ENCODE measurements around the gene FLT3.
"Not testable (repeated sequence)": the region's sequence is repeated elsewhere in the genome, so short reads cannot be mapped to it uniquely, and the experiment has no call there.

Gene FLT3

GRCh38 chr13:28043224-28043623 is 57.2 kb downstream of the FLT3 start:
- no peak for DNase-seq

DNA sequence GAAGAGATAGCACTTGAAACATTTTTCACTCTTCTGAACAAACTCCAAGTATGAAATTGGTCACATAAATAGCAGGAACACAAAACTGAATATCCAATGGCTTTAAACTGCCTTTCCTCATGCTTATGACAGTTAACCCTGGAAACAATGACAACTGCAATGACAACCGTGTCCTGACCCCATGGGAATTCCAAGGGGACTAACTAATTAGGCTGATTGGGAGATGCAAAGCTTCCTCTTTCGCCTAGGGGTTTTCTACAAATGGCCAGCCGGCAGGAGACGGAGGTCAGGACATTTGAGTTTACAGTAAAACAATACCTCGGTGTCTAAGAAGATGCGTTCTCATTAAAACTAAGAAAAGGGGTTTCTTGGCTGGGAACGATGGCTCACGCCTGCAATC is 58.9 kb downstream of the FLT3 start:
- DNase-seq: no peak

- no peak for DNase-seq
These were observed 59.3 kb downstream of the FLT3 start for GRCh38 chr13:28041031-28041461.

DNA sequence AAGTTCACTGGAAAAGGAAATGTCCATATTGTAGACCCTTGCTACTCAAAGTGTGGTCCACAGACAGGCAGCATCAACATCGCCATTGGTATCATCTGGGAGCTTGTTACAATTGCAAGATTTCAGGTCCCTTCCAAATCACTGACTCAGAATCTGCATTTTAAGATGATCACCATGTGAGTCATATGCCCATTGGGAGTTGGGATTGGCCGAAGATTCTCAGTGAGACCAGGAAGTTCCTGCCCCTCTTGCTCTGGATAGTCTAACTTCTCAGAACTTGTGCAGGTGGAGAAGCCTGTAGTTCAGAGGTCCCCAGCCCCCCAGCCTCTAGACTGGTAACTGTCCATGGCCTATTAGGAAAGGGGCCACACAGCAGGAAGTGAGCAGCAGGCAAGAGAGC is 63.0 kb downstream of the FLT3 start:
- DNase-seq: no peak

- no peak for DNase-seq
These were observed 65.1 kb downstream of the FLT3 start for GRCh38 chr13:28035146-28035782.

DNA sequence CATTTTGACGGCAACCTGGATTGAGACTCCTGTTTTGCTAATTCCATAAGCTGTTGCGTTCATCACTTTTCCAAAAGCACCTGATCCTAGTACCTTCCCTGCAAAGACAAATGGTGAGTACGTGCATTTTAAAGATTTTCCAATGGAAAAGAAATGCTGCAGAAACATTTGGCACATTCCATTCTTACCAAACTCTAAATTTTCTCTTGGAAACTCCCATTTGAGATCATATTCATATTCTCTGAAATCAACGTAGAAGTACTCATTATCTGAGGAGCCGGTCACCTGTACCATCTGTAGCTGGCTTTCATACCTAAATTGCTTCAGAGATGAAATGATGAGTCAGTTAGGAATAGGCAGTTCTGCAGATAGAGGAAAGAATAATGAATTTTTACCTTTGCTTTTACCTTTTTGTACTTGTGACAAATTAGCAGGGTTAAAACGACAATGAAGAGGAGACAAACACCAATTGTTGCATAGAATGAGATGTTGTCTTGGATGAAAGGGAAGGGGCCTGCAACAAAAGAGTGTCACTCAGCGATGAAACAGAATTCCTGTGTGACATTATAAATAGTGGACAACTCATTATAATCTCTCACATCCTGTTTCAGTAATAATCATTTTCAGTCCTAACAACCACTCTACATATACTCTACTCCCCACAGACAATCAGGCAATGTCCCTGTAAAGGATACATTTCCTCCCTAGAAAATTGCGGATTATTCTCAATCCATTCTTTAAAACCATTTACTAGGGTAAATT is 66.3 kb downstream of the FLT3 start:
- no peak for DNase-seq

DNA sequence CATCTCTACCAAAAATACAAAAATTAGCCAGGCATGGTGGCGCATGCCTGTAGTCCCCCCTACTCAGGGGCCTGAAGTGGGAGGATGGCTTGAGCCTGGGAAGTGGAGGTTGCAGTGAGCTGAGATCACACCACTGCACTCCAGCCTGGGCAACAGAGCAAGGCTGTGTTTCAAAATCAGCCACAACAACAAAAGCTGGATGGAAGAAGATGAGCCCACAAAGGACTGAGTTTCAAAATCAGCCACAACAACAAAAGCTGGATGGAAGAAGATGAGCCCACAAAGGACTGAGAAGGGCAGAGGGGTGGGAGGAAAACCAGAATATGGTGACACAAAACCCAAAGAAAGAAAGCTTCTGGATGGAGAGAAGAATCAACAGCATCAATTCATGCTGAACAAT is 67.9 kb downstream of the FLT3 start:
- DNase-seq: not testable (repeated sequence)

DNA sequence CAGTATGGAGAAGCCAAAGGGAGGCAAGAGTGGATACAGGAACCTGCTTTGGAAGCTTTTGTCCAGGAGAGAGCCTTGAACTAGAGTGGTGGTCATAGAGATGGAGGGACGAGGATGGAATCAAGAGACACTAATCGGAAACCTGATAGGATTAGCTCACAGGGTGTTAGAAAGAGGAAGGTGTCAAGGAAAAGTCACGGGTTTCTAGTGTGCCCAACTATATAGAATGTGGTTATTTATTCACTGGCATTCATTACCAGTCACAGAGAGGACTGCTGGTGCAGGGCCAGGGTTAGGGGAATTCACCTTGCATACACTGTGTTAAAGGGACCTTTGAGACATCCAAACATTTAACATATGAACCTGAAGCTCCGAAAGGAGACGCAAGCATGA is 68.5 kb downstream of the FLT3 start:
- DNase-seq: no peak

- DNase-seq: peak; percentile 19 to 77
These were observed 69.0 kb downstream of the FLT3 start for GRCh38 chr13:28031220-28031895.

DNA sequence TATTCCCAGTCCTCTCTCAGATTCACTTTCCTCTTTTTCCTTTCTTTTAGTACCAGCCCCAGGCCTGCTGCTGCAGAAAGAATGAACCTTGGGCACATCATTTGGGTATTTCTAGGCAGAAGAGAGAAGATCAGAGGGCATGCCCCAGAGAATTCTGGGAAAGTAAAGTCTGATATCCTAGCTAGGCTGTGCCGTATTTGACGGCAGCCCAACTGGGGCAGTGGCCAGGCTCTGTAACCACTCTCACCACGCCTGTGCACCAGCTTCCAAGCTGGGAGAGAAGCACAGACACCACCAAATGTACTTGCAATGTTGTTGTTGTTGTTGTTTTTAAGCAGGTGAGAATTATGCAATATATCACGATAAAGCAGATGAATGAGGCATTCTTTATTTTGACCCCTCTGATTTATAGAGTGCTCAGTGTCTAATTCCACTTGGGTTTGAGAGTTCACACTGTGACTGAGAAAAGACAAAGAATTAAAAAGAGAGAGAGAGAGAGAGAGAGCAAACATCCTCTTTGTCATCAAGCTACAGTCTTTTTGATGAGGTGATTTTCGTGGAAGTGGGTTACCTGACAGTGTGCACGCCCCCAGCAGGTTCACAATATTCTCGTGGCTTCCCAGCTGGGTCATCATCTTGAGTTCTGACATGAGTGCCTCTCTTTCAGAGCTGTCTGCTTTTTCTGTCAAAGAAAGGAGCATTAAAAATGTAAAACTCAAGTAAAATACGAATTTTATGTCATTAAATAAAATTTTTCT is 72.6 kb downstream of the FLT3 start:
- no peak for DNase-seq

GRCh38 chr13:28027071-28027470 is 73.3 kb downstream of the FLT3 start:
- DNase-seq: no peak

DNA sequence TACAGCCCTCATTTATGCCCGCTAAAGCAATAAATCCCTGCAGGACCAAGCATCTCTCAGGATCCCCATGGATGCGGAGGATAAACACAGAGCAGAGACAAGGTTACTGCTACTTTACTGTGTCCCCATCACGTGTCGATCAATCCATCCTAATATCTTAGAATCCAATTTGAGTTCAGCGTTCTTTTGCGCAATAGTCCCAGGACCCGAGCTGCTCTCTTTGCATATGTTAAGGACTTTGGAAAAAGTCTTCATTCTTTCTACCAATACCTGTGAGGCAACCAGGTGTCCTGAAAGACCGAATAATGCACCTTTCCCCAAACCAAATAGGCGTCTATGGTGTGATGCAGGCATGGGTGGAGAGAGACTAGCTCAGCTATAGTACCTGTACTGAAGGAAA is 73.9 kb downstream of the FLT3 start:
- no peak for DNase-seq

DNA sequence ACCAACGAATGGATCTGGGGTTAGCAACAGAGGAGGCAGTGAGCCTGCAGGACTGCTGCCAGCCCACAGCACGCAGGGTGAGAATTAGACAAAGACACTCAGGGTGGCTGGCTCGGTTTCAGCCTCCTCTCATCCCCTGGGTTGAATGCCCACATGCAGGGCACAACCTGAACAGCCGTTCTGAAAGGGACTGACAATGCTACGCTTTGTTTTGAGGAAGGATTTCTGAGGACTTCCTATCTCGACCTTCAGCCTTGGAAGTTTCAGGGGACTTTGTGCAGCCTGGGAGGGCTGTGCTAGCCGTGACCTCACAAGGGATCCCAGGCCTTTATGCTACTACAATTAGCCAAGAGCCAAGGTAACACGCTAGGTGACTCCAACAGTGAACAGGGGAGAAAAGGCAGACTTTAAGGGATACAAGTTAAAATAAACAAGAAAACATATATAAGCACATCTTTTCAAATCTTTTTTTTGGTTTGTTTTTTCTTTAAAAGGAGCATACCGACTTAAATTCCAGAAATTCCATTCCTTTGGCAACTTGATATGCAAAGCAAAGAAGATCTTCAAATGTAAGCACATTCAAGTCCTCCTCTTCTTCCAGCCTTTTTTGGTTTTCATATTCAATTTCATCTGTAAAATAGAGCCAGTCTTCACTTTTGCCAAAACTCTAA is 77.4 kb downstream of the FLT3 start:
- no peak for DNase-seq

DNA sequence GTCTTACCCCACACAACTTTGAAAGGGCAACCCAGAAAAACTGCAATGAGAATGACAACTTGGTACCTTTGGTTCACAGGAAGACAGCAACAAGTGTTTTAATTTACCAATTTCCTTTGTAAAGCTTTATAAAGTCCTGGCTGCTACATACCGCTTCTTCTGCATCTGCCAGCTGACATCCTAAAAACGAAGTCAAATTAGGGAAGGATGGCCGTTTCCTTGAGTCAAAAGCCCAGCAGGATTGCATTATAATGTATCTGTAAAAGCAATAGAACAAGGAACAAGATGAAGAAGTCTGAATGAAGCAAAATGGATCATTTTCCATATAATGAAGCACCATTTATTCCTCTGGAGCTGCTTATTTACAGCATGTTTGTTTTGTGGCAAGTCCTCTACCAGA is 86.1 kb downstream of the FLT3 start:
- no peak for DNase-seq

GRCh38 chr13:28013482-28013881 is 86.9 kb downstream of the FLT3 start:
- no peak for DNase-seq

- DNase-seq: no peak
These were observed 87.5 kb downstream of the FLT3 start for GRCh38 chr13:28012896-28013295.

DNA sequence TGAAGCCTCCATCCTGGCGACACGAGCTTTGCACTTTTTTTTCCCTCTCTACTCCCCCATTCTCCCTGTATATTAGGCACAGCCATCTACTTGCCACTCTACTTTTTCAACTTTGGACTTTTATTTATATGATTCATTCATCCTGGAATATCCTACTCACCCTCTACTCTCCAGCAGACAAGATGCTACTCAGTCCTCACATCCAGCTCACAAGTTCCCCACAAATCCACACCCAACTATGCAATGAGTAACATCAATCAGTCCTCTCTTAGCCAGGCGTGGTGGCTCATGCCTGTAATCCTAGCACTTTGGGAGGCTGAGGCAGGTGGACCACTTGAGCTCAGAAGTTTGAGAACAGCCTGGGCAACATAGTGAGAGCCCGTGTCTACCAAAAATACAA is 88.0 kb downstream of the FLT3 start:
- no peak for DNase-seq

DNA sequence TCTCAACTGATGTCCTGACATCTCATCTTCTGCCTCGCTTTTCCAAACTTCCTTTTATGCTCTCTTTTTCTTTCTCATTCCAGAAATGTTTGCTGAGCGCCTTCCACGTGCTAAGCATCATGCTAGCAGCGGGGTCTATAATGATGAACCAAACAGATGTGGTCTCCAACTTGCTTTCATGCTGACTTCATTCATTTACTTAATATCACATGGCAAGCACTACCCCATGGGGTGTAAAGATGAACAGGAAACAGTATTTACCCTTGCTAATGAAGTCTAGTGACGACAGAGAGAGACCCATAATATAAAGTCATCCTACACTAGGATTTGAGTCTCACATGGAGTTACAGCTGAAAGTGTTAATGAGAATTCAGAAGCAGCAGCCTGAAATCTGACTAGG is 90.3 kb downstream of the FLT3 start:
- DNase-seq: no peak

DNA sequence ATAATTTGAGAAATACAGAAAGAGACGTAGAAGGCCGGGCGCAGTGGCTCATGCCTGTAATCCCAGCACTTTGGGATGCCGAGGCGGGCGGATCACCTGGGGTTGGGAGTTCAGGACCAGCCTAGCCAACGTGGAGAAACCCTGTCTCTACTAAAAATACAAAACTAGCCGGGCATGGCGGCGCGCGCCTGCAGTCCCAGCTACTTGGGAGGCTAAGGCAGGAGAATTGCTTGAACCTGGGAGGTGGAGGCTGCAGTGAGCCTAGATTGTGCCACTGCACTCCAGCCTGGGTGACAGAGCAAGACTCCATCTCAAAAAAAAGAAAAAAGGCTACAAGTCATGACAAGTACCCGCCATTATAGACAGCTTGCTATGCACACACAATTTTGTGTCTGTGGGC is 95.4 kb downstream of the FLT3 start:
- DNase-seq: not testable (repeated sequence)

DNA sequence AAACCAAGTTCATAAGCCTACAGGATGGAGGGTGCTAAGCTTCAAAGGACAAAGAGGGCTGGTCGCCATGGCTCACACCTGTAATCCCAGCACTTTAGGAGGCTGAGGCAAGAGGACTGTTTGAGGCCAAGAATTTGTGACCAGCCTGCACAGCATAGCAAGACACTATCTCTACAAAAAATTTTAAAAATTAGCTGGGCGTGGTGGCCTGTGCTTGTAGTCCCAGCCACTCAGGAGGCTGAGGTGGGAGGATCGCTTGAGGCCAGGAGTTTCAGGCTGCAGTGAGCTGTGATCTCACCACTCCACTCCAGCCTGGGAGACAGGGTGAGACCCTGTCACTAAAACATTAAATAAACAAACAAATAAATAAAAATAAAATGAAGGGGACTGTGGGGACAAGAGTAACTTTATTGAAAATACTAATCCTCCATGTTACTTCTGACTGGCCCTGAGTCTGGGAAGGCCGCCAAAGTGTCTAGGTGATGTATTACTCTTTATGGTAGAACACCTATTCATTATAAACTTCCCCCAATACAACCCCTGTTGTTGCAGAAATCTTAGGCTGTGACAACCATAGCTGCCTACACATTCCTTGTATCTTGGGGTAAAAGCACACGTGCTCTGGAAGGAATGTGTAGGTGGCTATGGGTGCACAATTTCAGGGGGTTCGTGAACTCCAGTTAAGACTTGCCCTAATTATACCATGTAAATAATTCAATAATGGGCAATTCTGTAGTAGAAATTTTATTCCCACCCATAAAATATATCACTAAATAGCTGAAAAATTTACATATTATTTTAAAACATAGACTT is 97.3 kb downstream of the FLT3 start:
- DNase-seq: no peak

DNA sequence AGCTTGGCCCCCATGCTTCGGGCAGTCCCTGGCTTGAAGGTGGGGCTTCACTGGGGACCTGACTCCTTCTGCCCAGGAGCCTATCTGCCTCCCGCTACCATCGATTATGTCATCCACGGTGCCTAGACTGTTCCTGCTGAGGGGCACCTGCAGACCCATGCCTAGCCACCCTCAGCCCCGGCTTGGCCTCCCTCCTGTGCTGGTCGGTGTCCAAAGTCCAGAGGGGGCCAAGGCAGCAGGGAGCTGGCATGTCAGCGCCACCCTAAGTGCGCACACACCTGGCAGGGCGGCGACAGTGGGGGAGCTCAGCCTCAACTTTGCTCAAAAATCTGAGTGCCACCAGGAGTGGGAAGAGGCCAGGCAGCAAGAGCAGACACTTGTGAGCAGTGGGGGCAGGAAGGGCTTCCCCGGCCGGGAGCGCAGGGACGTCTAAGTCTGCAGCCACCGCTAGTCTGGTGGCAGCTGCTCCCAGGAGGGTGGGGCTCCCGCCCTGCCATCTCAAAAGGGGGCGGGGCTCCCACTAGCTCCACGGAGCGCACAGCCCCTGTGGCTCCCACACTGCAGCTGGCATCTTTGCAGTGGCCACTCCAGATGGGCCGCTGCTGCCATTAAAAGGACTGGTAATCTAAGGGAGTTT is 98.4 kb downstream of the FLT3 start:
- DNase-seq: no peak
